SK-N-SH (cell line): Measurements from ENCODE around the gene SLC38A3. TPM values are rescaled to one million over a fixed set of nuclear protein-coding genes. Genes with fewer than 3 reads are reported as not detected.

Experiments
- CTCF ChIA-PET: fragments of 300-600, 350-600 bp; formaldehyde crosslinking; extraction: SDS; loops from one replicate; lab custom pipeline; 2021; lab: Yijun Ruan, JAX
- POLR2A ChIA-PET: fragments of 350-600 bp; sonication (Branson Sonifier 250); formaldehyde crosslinking; extraction: SDS; loops from one replicate; lab custom pipeline; 2020; ENCODE audit warnings: antibody characterized with exemption, inconsistent platforms; lab: Yijun Ruan, JAX
- DNase-seq: peaks from one replicate; pipeline ENCODE4 v3.0.0; 2012
- H2AFZ ChIP-seq: fragments of 200-600 bp; sonication (generic); 2 replicates; pipeline ENCODE4 v1.8.1; 2016; ENCODE audit warnings: antibody characterized with exemption, mild to moderate bottlenecking, low read depth
- H3F3A ChIP-seq: fragments of 200-600 bp; sonication (generic); replicated peaks from 2 replicates; pipeline ENCODE3; 2016; ENCODE audit warnings: antibody characterized with exemption, mild to moderate bottlenecking; ENCODE audit not compliant: insufficient read depth
- H3K27ac ChIP-seq, 2 experiments: fragments of 200-500 bp in 1 of 2; fragments of 200-600 bp in 1 of 2; sonication (Bioruptor generic) in 1 of 2; sonication (generic), shearing (Covaris generic) in 1 of 2; 2 replicates each; pipeline versions ENCODE4 v1.5.1 to v1.6.1; 2014 to 2016; ENCODE audit warnings: low read depth in 2 of 2, inconsistent platforms in 1 of 2, low read length in 1 of 2, mild to moderate bottlenecking in 1 of 2, mixed read lengths in 1 of 2
- H3K27me3 ChIP-seq: fragments of 200-600 bp; sonication (generic), shearing (Covaris generic); 2 replicates; pipeline ENCODE4 v1.6.1; 2016; ENCODE audit warnings: mixed run types; ENCODE audit not compliant: insufficient read depth
- H3K36me3 ChIP-seq, 2 experiments: fragments of 200-500 bp in 1 of 2; fragments of 200-600 bp in 1 of 2; sonication (Bioruptor generic) in 1 of 2; sonication (generic) in 1 of 2; replicated peaks in 1 of 2; 2 replicates each; pipeline versions ENCODE3 to v1.5.1; 2014 to 2016; ENCODE audit warnings: low read length in 1 of 2, mild to moderate bottlenecking in 1 of 2; ENCODE audit not compliant: insufficient read depth in 2 of 2, control insufficient read depth in 1 of 2
- H3K4me1 ChIP-seq, 2 experiments: fragments of 200-500 bp in 1 of 2; fragments of 200-600 bp in 1 of 2; sonication (Bioruptor generic) in 1 of 2; sonication (generic), shearing (Covaris generic) in 1 of 2; 2 replicates each; pipeline versions ENCODE4 v1.5.1 to v1.6.1; 2014 to 2016; ENCODE audit warnings: low read depth in 1 of 2, low read length in 1 of 2, mixed run types in 1 of 2; ENCODE audit not compliant: insufficient read depth in 2 of 2, control insufficient read depth in 1 of 2
- H3K4me2 ChIP-seq: fragments of 200-600 bp; sonication (generic), shearing (Covaris generic); 2 replicates; pipeline ENCODE4 v1.6.1; 2017; ENCODE audit warnings: mixed run types
- H3K4me3 ChIP-seq, 2 experiments: fragments of 200-500 bp in 1 of 2; fragments of 200-600 bp in 1 of 2; sonication (Bioruptor generic) in 1 of 2; sonication (generic), shearing (Covaris generic) in 1 of 2; 2 replicates each; pipeline versions ENCODE4 v1.5.1 to v1.8.1; 2014 to 2016; ENCODE audit warnings: low read depth in 2 of 2, inconsistent platforms in 1 of 2, low read length in 1 of 2, mild to moderate bottlenecking in 1 of 2, mixed read lengths in 1 of 2, moderate library complexity in 1 of 2
- H3K79me2 ChIP-seq: fragments of 200-600 bp; sonication (generic); 2 replicates; pipeline ENCODE4 v1.8.1; 2017; ENCODE audit warnings: mild to moderate bottlenecking; ENCODE audit not compliant: insufficient read depth
- H3K9ac ChIP-seq: fragments of 200-600 bp; sonication (generic); 2 replicates; pipeline ENCODE4 v1.6.1; 2017; ENCODE audit warnings: mixed run types
- H3K9me2 ChIP-seq: fragments of 200-600 bp; sonication (generic); 2 replicates; pipeline ENCODE4 v1.6.1; 2017; ENCODE audit warnings: mixed run types
- H3K9me3 ChIP-seq: fragments of 200-600 bp; sonication (generic); 2 replicates; pipeline ENCODE4 v1.6.1; 2017; ENCODE audit warnings: mixed run types, mild to moderate bottlenecking, moderate library complexity
- H4K20me1 ChIP-seq: fragments of 200-600 bp; sonication (generic); 2 replicates; pipeline ENCODE4 v1.6.1; 2017; ENCODE audit warnings: mild to moderate bottlenecking, mixed run types; ENCODE audit not compliant: insufficient read depth
- ELF1 ChIP-seq: IDR thresholded peaks from 2 replicates; pipeline ENCODE4 v1.4.0; 2012
- FOSL2 ChIP-seq: IDR thresholded peaks from 2 replicates; pipeline ENCODE4 v1.4.0; 2012; ENCODE audit warnings: low read depth, mild to moderate bottlenecking, moderate library complexity, borderline replicate concordance
- GATA2 ChIP-seq: sonication (generic); formaldehyde crosslinking; IDR thresholded peaks from 2 replicates; pipeline ENCODE4 v1.5.0; 2020; ENCODE audit warnings: mild to moderate bottlenecking, missing genetic modification reagents
- IRF3 ChIP-seq: fragments of 150-350 bp; IDR thresholded peaks from 2 replicates; pipeline ENCODE4 v1.6.1; 2016; ENCODE audit warnings: mild to moderate bottlenecking, low read depth, low read length
- MEF2A ChIP-seq: IDR thresholded peaks from 2 replicates; pipeline ENCODE4 v1.4.0; 2012; ENCODE audit warnings: low read depth, borderline replicate concordance
- MXI1 ChIP-seq: IDR thresholded peaks from 2 replicates; pipeline ENCODE4 v1.6.1; 2012; ENCODE audit warnings: mild to moderate bottlenecking, low read depth, low read length, improper control_type of control experiment
- NFIC ChIP-seq: IDR thresholded peaks from 2 replicates; pipeline ENCODE4 v1.4.0; 2012; ENCODE audit warnings: borderline replicate concordance
- RCOR1 ChIP-seq: fragments of 150-350 bp; IDR thresholded peaks from 2 replicates; pipeline ENCODE4 v1.6.1; 2017; ENCODE audit warnings: antibody characterized with exemption, low read length
- REST ChIP-seq: IDR thresholded peaks from 2 replicates; pipeline ENCODE4 v1.6.1; 2012; ENCODE audit warnings: mild to moderate bottlenecking, low read depth, low read length, moderate library complexity
- RFX5 ChIP-seq: IDR thresholded peaks from 2 replicates; pipeline ENCODE4 v1.6.1; 2012; ENCODE audit warnings: mild to moderate bottlenecking, improper control_type of control experiment, low read length
- RXRA ChIP-seq: IDR thresholded peaks from 2 replicates; pipeline ENCODE4 v1.4.0; 2012; ENCODE audit warnings: low read depth, mild to moderate bottlenecking, borderline replicate concordance
- TAF1 ChIP-seq: IDR thresholded peaks from 2 replicates; pipeline ENCODE4 v1.6.1; 2012; ENCODE audit warnings: low read depth, mild to moderate bottlenecking, low read length, moderate library complexity, borderline replicate concordance
- TCF12 ChIP-seq: IDR thresholded peaks from 2 replicates; pipeline ENCODE4 v1.4.0; 2012
- USF2 ChIP-seq: fragments of 150-350 bp; IDR thresholded peaks from 2 replicates; pipeline ENCODE4 v1.6.1; 2017; ENCODE audit warnings: antibody characterized with exemption, low read length, low read depth, borderline replicate concordance
- WGBS: methylation state at CpG from one replicate; pipeline ENCODE4 v1.1.6; 2017; ENCODE audit warnings: low lambda C conversion rate; 5-methylcytosine and 5-hydroxymethylcytosine counted together
- polyA plus RNA-seq, 3 experiments: library from polyadenylated mRNA; depleted of rRNA; stranded (reverse); fragments of >200 nt; gene quantifications; 2 replicates each; pipeline ENCODE4 v1.2.3, GENCODE V29; 2012
- TF ChIP-seq, protein P1 (sequence below): IDR thresholded peaks from 2 replicates; pipeline ENCODE4 v1.4.0; 2012; ENCODE audit warnings: low read depth, borderline replicate concordance
- TF ChIP-seq, protein P2 (sequence below): IDR thresholded peaks from 2 replicates; pipeline ENCODE4 v1.4.0; 2012; ENCODE audit warnings: low read depth

The SLC38A3 gene
- polyA plus RNA-seq, 1 of the 3 experiments (the other 2 are of a cell fraction): 0.84 TPM

GRCh38 chr3:50212502-50212901, 7.4 kb downstream of the SLC38A3 start:
- H3K4me1 ChIP-seq: peaks cover 0 to 4% of the 10 kb centered on the region in 2 experiments; a peak in 1 of 4 replicates
- CTCF ChIA-PET: interaction anchor here (0.7 to 61.6 kb wide), 9 partner anchors 9 to 90 kb away, joined by 3 to 1375 read pairs (median 7); partner anchors contain the start of gene GNAT1
- no peak overlapping the region for H3K27ac ChIP-seq
- H3K4me2 ChIP-seq: no peak overlapping the region
- H3K9me3 ChIP-seq: no peaks in the 10 kb centered on the region
- POLR2A ChIA-PET: no interaction called here
- H3K36me3 ChIP-seq: no peaks in the 10 kb centered on the region
- no peaks in the 10 kb centered on the region for H3K9me2 ChIP-seq
- H4K20me1 ChIP-seq: no peaks in the 10 kb centered on the region
- H2AFZ ChIP-seq: no peak overlapping the region
- WGBS: 100% methylated on average over 1 of the region's 4 CpGs
- no peak overlapping the region for H3K9ac ChIP-seq
- no peak overlapping the region for H3K4me3 ChIP-seq
- DNase-seq: no peak
- H3K79me2 ChIP-seq: no peaks in the 10 kb centered on the region
- H3K27me3 ChIP-seq: no peaks in the 10 kb centered on the region
- H3F3A ChIP-seq: no peaks in the 10 kb centered on the region
- TF ChIP-seq, protein P1, sequence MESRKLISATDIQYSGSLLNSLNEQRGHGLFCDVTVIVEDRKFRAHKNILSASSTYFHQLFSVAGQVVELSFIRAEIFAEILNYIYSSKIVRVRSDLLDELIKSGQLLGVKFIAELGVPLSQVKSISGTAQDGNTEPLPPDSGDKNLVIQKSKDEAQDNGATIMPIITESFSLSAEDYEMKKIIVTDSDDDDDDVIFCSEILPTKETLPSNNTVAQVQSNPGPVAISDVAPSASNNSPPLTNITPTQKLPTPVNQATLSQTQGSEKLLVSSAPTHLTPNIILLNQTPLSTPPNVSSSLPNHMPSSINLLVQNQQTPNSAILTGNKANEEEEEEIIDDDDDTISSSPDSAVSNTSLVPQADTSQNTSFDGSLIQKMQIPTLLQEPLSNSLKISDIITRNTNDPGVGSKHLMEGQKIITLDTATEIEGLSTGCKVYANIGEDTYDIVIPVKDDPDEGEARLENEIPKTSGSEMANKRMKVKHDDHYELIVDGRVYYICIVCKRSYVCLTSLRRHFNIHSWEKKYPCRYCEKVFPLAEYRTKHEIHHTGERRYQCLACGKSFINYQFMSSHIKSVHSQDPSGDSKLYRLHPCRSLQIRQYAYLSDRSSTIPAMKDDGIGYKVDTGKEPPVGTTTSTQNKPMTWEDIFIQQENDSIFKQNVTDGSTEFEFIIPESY: no peak
- TF ChIP-seq ELF1 (no peak), TCF12 (no peak), REST (no peak), GATA2 (CRISPR knock-in tag) (no peak), IRF3 (no peak), MEF2A (no peak), MXI1 (no peak), NFIC (no peak), FOSL2 (no peak), USF2 (no peak), TAF1 (no peak), RCOR1 (no peak), RXRA (no peak), RFX5 (no peak)
- TF ChIP-seq, protein P2, sequence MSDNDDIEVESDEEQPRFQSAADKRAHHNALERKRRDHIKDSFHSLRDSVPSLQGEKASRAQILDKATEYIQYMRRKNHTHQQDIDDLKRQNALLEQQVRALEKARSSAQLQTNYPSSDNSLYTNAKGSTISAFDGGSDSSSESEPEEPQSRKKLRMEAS: no peak
